DND-41 (cell line): ENCODE measurements around the gene DLX2.

Experiments
- EZH2 ChIP-seq: IDR thresholded peaks from 3 replicates; pipeline ENCODE4 v1.6.1; 2012; ENCODE audit warnings: borderline replicate concordance, low read depth, mild to moderate bottlenecking, moderate library complexity, low read length, inconsistent platforms; ENCODE audit not compliant: severe bottlenecking
- TF ChIP-seq, protein P1 (sequence below): IDR thresholded peaks from 2 replicates; pipeline ENCODE4 v1.5.1; 2012; ENCODE audit warnings: borderline replicate concordance, low read length, moderate library complexity, mild to moderate bottlenecking; ENCODE audit not compliant: poor library complexity, severe bottlenecking; ENCODE audit errors: extremely low read depth

DNA sequence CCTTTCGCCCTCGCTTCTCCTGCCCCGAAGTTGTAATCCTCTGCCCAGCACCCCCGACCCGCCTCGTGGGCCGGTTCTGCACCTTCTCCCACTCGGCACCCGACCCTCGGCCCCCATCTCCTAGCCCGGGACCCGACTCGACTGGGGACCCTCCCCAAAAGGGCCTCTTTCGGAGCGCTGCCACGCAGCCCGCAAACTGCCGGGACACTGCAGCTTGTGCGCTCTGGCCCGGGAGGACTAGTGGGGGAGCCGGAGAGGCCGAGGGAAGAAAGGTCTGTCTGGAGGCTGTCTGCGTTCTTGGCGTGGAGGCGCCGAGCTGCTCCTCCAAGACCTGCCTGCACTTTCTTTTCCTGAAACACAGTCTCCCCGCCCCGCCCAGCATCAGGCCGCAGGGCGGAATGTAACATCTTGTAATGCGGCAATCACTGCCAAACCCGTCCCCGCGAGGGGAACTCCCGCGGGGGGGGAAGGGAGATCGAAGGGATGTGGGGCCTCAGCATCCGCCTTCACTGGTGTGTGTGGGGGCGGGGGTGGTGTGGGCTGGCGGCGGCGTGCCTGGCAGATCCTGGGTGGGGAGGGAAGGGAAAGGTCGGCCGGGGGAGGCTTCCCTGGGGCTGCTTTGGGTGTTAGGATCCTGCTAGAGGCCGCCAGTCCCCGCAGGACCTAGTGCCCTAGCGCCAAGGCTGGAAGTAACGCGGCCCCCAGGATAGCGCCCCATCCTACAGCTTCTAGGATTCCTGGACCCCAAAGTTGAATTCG, 7.4 kb downstream of the DLX2 start:
- TF ChIP-seq, protein P1, sequence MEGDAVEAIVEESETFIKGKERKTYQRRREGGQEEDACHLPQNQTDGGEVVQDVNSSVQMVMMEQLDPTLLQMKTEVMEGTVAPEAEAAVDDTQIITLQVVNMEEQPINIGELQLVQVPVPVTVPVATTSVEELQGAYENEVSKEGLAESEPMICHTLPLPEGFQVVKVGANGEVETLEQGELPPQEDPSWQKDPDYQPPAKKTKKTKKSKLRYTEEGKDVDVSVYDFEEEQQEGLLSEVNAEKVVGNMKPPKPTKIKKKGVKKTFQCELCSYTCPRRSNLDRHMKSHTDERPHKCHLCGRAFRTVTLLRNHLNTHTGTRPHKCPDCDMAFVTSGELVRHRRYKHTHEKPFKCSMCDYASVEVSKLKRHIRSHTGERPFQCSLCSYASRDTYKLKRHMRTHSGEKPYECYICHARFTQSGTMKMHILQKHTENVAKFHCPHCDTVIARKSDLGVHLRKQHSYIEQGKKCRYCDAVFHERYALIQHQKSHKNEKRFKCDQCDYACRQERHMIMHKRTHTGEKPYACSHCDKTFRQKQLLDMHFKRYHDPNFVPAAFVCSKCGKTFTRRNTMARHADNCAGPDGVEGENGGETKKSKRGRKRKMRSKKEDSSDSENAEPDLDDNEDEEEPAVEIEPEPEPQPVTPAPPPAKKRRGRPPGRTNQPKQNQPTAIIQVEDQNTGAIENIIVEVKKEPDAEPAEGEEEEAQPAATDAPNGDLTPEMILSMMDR: no peak
- TF ChIP-seq EZH2: peak; percentile 78
